DND-41 (cell line): ENCODE data around the gene ASB13.

ENCODE experiments used
- CTCF ChIP-seq: IDR thresholded peaks from 2 replicates; pipeline ENCODE4 v1.5.1; 2012; ENCODE audit warnings: borderline replicate concordance, low read length, moderate library complexity, mild to moderate bottlenecking; ENCODE audit not compliant: poor library complexity, severe bottlenecking; ENCODE audit errors: extremely low read depth
- EZH2 ChIP-seq: IDR thresholded peaks from 3 replicates; pipeline ENCODE4 v1.6.1; 2012; ENCODE audit warnings: borderline replicate concordance, low read depth, mild to moderate bottlenecking, moderate library complexity, low read length, inconsistent platforms; ENCODE audit not compliant: severe bottlenecking

- TF ChIP-seq CTCF = no peak
- TF ChIP-seq EZH2 = no peak
These were observed 75.6 kb downstream of the ASB13 start for GRCh38 chr10:5590816-5591215.
